Measurements from ENCODE around the gene CTNNA3.

- TF ChIP-seq, protein P1, sequence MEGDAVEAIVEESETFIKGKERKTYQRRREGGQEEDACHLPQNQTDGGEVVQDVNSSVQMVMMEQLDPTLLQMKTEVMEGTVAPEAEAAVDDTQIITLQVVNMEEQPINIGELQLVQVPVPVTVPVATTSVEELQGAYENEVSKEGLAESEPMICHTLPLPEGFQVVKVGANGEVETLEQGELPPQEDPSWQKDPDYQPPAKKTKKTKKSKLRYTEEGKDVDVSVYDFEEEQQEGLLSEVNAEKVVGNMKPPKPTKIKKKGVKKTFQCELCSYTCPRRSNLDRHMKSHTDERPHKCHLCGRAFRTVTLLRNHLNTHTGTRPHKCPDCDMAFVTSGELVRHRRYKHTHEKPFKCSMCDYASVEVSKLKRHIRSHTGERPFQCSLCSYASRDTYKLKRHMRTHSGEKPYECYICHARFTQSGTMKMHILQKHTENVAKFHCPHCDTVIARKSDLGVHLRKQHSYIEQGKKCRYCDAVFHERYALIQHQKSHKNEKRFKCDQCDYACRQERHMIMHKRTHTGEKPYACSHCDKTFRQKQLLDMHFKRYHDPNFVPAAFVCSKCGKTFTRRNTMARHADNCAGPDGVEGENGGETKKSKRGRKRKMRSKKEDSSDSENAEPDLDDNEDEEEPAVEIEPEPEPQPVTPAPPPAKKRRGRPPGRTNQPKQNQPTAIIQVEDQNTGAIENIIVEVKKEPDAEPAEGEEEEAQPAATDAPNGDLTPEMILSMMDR (IDR thresholded peaks at IDR 0.05; ENCODE audit: insufficient read depth, low read length, poor library complexity, severe bottlenecking), result no peak
- no peak for TF ChIP-seq EZH2phosphoT487 (conservative IDR thresholded peaks at IDR 0.05; ENCODE audit: low read length)
Measured at GRCh38 chr10:66786709-66787108, 909.3 kb downstream of the CTNNA3 start.
